DOHH2 (cell line): ENCODE results near the gene EEA1.

Experiments
- H3F3A ChIP-seq: fragments of 200-600 bp; sonication (generic), shearing (Covaris generic); 2 replicates; pipeline ENCODE4 v1.6.0; 2016; ENCODE audit warnings: antibody characterized with exemption, mild to moderate bottlenecking; ENCODE audit not compliant: control insufficient read depth, insufficient read depth
- H3K27ac ChIP-seq: fragments of 200-600 bp; sonication (generic); 2 replicates; pipeline ENCODE4 v1.5.1; 2014; ENCODE audit warnings: low read depth, mild to moderate bottlenecking, low read length, moderate library complexity
- H3K27me3 ChIP-seq: fragments of 200-600 bp; sonication (generic); 2 replicates; pipeline ENCODE4 v1.6.1; 2014; ENCODE audit warnings: mild to moderate bottlenecking, low read length, mixed read lengths; ENCODE audit not compliant: control insufficient read depth
- H3K36me3 ChIP-seq: fragments of 200-600 bp; sonication (generic); 2 replicates; pipeline ENCODE4 v1.6.1; 2014; ENCODE audit warnings: mild to moderate bottlenecking, low read length, moderate library complexity, mixed read lengths; ENCODE audit not compliant: control insufficient read depth
- H3K4me1 ChIP-seq: fragments of 200-600 bp; sonication (generic); 2 replicates; pipeline ENCODE4 v1.6.1; 2014; ENCODE audit warnings: mild to moderate bottlenecking, low read length, mixed read lengths; ENCODE audit not compliant: control insufficient read depth
- H3K4me2 ChIP-seq: fragments of 200-600 bp; sonication (generic); 2 replicates; pipeline ENCODE4 v1.6.0; 2014; ENCODE audit warnings: mild to moderate bottlenecking, low read length, moderate library complexity
- H3K4me3 ChIP-seq: fragments of 200-600 bp; sonication (generic); 2 replicates; pipeline ENCODE4 v1.5.1; 2014; ENCODE audit warnings: mild to moderate bottlenecking, low read length, mixed read lengths
- H3K79me2 ChIP-seq: fragments of 200-600 bp; sonication (generic); 2 replicates; pipeline ENCODE4 v1.6.1; 2014; ENCODE audit warnings: mild to moderate bottlenecking, low read length, mixed read lengths; ENCODE audit not compliant: control insufficient read depth
- H3K9me2 ChIP-seq: fragments of 200-600 bp; sonication (generic); replicated peaks from 2 replicates; pipeline ENCODE4 v1.6.1; 2014; ENCODE audit warnings: mild to moderate bottlenecking, low read length, mixed read lengths; ENCODE audit not compliant: control insufficient read depth
- H3K9me3 ChIP-seq: fragments of 200-600 bp; sonication (generic); 2 replicates; pipeline ENCODE4 v1.6.1; 2014; ENCODE audit warnings: antibody characterized with exemption, low read length, mixed read lengths; ENCODE audit not compliant: control insufficient read depth, insufficient read depth
- H4K20me1 ChIP-seq: fragments of 200-600 bp; sonication (generic); 2 replicates; pipeline ENCODE4 v1.6.0; 2014; ENCODE audit warnings: low read depth, mild to moderate bottlenecking, antibody characterized with exemption, low read length, moderate library complexity; ENCODE audit not compliant: control insufficient read depth, insufficient read depth
- CTCF ChIP-seq: fragments of 200-600 bp; sonication (generic); IDR thresholded peaks from one replicate; pipeline ENCODE4 v1.5.1; 2014; ENCODE audit warnings: antibody characterized with exemption, mild to moderate bottlenecking, low read depth, low read length; ENCODE audit not compliant: poor library complexity, severe bottlenecking
- EZH2phosphoT487 ChIP-seq: fragments of 200-600 bp; sonication (generic); IDR thresholded peaks from 2 replicates; pipeline ENCODE4 v1.6.1; 2017; ENCODE audit warnings: borderline replicate concordance, mild to moderate bottlenecking, antibody characterized with exemption, low read length, moderate library complexity, mixed read lengths

EEA1 gene

DNA sequence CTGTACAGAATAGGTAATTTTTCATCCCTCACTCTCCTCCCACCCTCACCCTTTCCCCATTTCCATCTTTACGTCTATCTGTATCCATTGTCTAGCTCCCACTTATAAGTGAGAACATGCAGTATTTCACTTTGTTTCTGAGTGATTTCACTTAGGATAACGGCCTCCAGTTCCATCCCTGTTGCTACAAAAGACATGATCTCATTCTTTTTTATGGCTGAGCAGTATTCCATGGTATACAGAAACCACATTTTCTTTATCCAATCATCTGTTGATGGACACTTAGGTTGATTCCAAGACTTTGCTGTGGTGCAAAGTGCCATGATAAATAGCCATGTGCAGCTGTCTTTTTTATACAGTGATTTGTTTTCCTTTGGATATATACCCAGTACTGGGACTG, 16.4 kb downstream of the EEA1 start:
- Histone ChIP-seq H3F3A (0 out of 2 replicates have a peak, but pooled peaks cover 6% of the 10 kb centered on the region), H3K4me3 (no peak overlapping the region), H3K79me2 (peaks cover 83% of the 10 kb centered on the region), H4K20me1 (no peaks in the 10 kb centered on the region), H3K4me2 (no peak overlapping the region), H3K27me3 (no peaks in the 10 kb centered on the region), H3K4me1 (peaks cover 3% of the 10 kb centered on the region; the same call in 1 of the 2 replicates), H3K9me3 (no peaks in the 10 kb centered on the region), H3K27ac (no peak overlapping the region), H3K36me3 (peaks cover 5% of the 10 kb centered on the region; the same call in 1 of the 2 replicates), H3K9me2 (no peaks in the 10 kb centered on the region)
- TF ChIP-seq CTCF (no peak), EZH2phosphoT487 (no peak)

- Histone ChIP-seq H3K4me3 (no peak overlapping the region), H3K4me1 (peaks cover 3% of the 10 kb centered on the region; the same call in 1 of the 2 replicates), H3K27ac (no peak overlapping the region), H3K9me2 (no peaks in the 10 kb centered on the region), H3K36me3 (peaks cover 5% of the 10 kb centered on the region; the same call in 1 of the 2 replicates), H3K27me3 (no peaks in the 10 kb centered on the region), H3K9me3 (no peaks in the 10 kb centered on the region), H3K4me2 (no peak overlapping the region), H3F3A (0 out of 2 replicates have a peak, but pooled peaks cover 6% of the 10 kb centered on the region), H4K20me1 (no peaks in the 10 kb centered on the region), H3K79me2 (peaks cover 89% of the 10 kb centered on the region)
- no peak for TF ChIP-seq CTCF
- no peak for TF ChIP-seq EZH2phosphoT487
These were observed 17.0 kb downstream of the EEA1 start for GRCh38 chr12:92912052-92912451.

DNA sequence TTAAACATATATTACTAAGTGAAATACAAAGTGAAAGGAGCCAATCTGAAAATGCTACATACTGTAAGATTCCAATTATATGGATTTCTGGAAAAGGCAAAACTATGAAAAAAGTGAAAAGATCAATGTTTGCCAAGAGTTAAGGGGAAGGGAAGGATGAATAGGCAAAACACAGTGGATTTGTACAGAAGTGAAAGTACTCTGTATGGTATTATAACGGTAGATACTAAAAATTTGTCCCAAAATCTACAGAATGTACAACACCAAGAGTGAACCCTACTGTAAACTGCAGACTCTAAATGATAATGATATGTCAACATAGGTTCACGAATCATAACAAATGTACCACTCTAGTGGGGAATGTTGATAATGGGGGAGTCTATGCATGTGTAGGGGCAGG, 17.8 kb downstream of the EEA1 start:
- no peaks in the 10 kb centered on the region for H3K27me3 ChIP-seq
- H3K79me2 ChIP-seq, result peaks cover 95% of the 10 kb centered on the region
- no peak overlapping the region for H3K27ac ChIP-seq
- H3K9me2 ChIP-seq, result no peaks in the 10 kb centered on the region
- H3F3A ChIP-seq, result 0 out of 2 replicates have a peak, but pooled peaks cover 6% of the 10 kb centered on the region
- no peak overlapping the region for H3K4me3 ChIP-seq
- H3K9me3 ChIP-seq, result no peaks in the 10 kb centered on the region
- H3K4me1 ChIP-seq, result peaks cover 3% of the 10 kb centered on the region; the same call in 1 of the 2 replicates
- H4K20me1 ChIP-seq, result no peaks in the 10 kb centered on the region
- H3K36me3 ChIP-seq, result peaks cover 5% of the 10 kb centered on the region; the same call in 1 of the 2 replicates
- H3K4me2 ChIP-seq, result no peak overlapping the region
- no peak for TF ChIP-seq EZH2phosphoT487
- TF ChIP-seq CTCF, result no peak
